Mammary epithelial cell (primary cell): ENCODE data around the gene E2F6.

ENCODE experiments used
- CTCF ChIP-seq, 2 donors: IDR thresholded peaks in 1 of 2; conservative IDR thresholded peaks in 1 of 2; 2 replicates each; pipeline ENCODE4 v1.5.1; 2011 to 2012; ENCODE audit warnings: inconsistent platforms in 2 of 2, low read length in 2 of 2, mild to moderate bottlenecking in 2 of 2, control low read depth in 1 of 2, low read depth in 1 of 2; ENCODE audit not compliant: insufficient read depth in 1 of 2; ENCODE audit errors: extremely low read depth in 1 of 2
- EZH2 ChIP-seq: IDR thresholded peaks from 2 replicates; pipeline ENCODE4 v1.6.1; 2012; ENCODE audit warnings: low read length, inconsistent platforms, borderline replicate concordance

- TF ChIP-seq CTCF (conservative IDR thresholded peaks at IDR 0.05 in 1 of 2, IDR thresholded peaks at IDR 0.05 in 1 of 2; ENCODE audit: extremely low read depth in 1 of 2, insufficient read depth in 1 of 2, low read depth in 1 of 2, low read length in 2 of 2) (no peak), EZH2 (no peak)
Observed at GRCh38 chr2:11409572-11409959, 56.4 kb downstream of the E2F6 start.
